HCT116 (cell line): ENCODE measurements around the gene PRKAG1. TPM values are rescaled to one million over a fixed set of nuclear protein-coding genes. Genes with fewer than 3 reads are reported as not detected.
A peak's percentile ranks its signal among the peaks of the same experiment; 100 is the strongest.

ENCODE experiments used
- ATAC-seq: fragments of 200-7000 bp; cut with Tn5 transposase; 2 replicates; pipeline ENCODE4 v1.9.1; 2020; ENCODE audit warnings: mild to moderate bottlenecking, moderate library complexity
- BruUV-seq: library from RNA; stranded (reverse); fragments of 400-500 nt; replicated peaks from 2 replicates; lab custom pipeline; 2021; lab: Mats Ljungman, UMichigan
- CTCF ChIA-PET: fragments of 300-600 bp; sonication (Branson Sonifier 250); formaldehyde crosslinking; loops from one replicate; lab custom pipeline; 2021; ENCODE audit warnings: antibody characterized with exemption; lab: Charles Lee
- POLR2A ChIA-PET: fragments of 300-600, 350-600 bp; sonication (Branson Sonifier 250); formaldehyde crosslinking; loops from one replicate; lab custom pipeline; 2021; ENCODE audit warnings: antibody characterized with exemption; lab: Charles Lee
- RAD21 ChIA-PET, 2 experiments: fragments of 300-600 bp; sonication (Branson Sonifier 250); formaldehyde crosslinking; loops; one replicate each; lab custom pipeline; 2023; ENCODE audit warnings: low total read pairs in 2 of 2; ENCODE audit not compliant: uncharacterized antibody in 2 of 2, unreplicated experiment in 2 of 2, low non-redundant PET in 1 of 2; lab: Charles Lee
- DNase-seq: peaks from one replicate; pipeline ENCODE4 v3.0.0-alpha.2; 2010; ENCODE audit warnings: low read depth, low spot score
- H2AFZ ChIP-seq: fragments of 200-600 bp; shearing (Covaris generic), sonication (generic); 2 replicates; pipeline ENCODE4 v1.6.1; 2017; ENCODE audit warnings: low read depth, mixed run types, mixed read lengths, antibody characterized with exemption, low read length; ENCODE audit not compliant: poor library complexity, severe bottlenecking
- H3K27ac ChIP-seq: 2 replicates; pipeline ENCODE4 v1.5.1; 2012; ENCODE audit warnings: low read depth, low read length
- H3K27me3 ChIP-seq: fragments of 200-600 bp; sonication (generic); 2 replicates; pipeline ENCODE4 v1.6.1; 2016; ENCODE audit warnings: mixed run types, low read length, mixed read lengths; ENCODE audit not compliant: insufficient read depth
- H3K36me3 ChIP-seq, 2 experiments: fragments of 200-500 bp in 1 of 2; fragments of 200-600 bp in 1 of 2; sonication (Bioruptor generic) in 1 of 2; sonication (generic) in 1 of 2; 2 replicates each; pipeline versions ENCODE4 v1.5.1 to v1.6.1; 2014 to 2016; ENCODE audit warnings: low read length in 2 of 2, inconsistent platforms in 1 of 2, mixed read lengths in 1 of 2, mixed run types in 1 of 2; ENCODE audit not compliant: insufficient read depth in 2 of 2, control insufficient read depth in 1 of 2
- H3K4me1 ChIP-seq, 2 experiments: fragments of 200-600 bp in 1 of 2; sonication (generic) in 1 of 2; 2 replicates each; pipeline versions ENCODE4 v1.5.1 to v1.6.1; 2012 to 2017; ENCODE audit warnings: low read length in 2 of 2, inconsistent platforms in 1 of 2, mild to moderate bottlenecking in 1 of 2, mixed read lengths in 1 of 2, mixed run types in 1 of 2, moderate library complexity in 1 of 2; ENCODE audit not compliant: insufficient read depth in 2 of 2, control insufficient read depth in 1 of 2
- H3K4me2 ChIP-seq: fragments of 200-600 bp; sonication (generic); 2 replicates; pipeline ENCODE4 v1.6.1; 2017; ENCODE audit warnings: mixed run types, low read length, mixed read lengths
- H3K4me3 ChIP-seq, 2 experiments: fragments of 200-600 bp in 1 of 2; sonication (generic) in 1 of 2; replicated peaks in 1 of 2; 2 replicates each; pipeline ENCODE4 v1.5.1; 2011 to 2016; ENCODE audit warnings: low read length in 2 of 2, control low read depth in 1 of 2, low read depth in 1 of 2, mild to moderate bottlenecking in 1 of 2, mixed read lengths in 1 of 2, mixed run types in 1 of 2
- H3K79me2 ChIP-seq: fragments of 200-600 bp; sonication (generic); 2 replicates; pipeline ENCODE4 v1.6.1; 2017; ENCODE audit warnings: mild to moderate bottlenecking, mixed run types, low read length, moderate library complexity, mixed read lengths; ENCODE audit not compliant: insufficient read depth
- H3K9ac ChIP-seq: fragments of 200-600 bp; sonication (generic); 2 replicates; pipeline ENCODE4 v1.6.1; 2016; ENCODE audit warnings: low read length, mixed read lengths
- H3K9me2 ChIP-seq: fragments of 200-600 bp; sonication (generic), shearing (Covaris generic); 2 replicates; pipeline ENCODE4 v1.6.1; 2017; ENCODE audit warnings: mixed run types, mild to moderate bottlenecking, moderate library complexity; ENCODE audit not compliant: insufficient read depth
- H3K9me3 ChIP-seq, 2 experiments: fragments of 200-500 bp in 1 of 2; fragments of 200-600 bp in 1 of 2; sonication (Bioruptor generic) in 1 of 2; sonication (generic) in 1 of 2; 2 replicates each; pipeline ENCODE4 v1.6.1; 2014 to 2017; ENCODE audit warnings: low read length in 2 of 2, mixed read lengths in 2 of 2, inconsistent platforms in 1 of 2, low read depth in 1 of 2, mild to moderate bottlenecking in 1 of 2, mixed run types in 1 of 2, moderate library complexity in 1 of 2; ENCODE audit not compliant: control insufficient read depth in 1 of 2, insufficient read depth in 1 of 2
- H4K20me1 ChIP-seq: fragments of 200-600 bp; sonication (generic), shearing (Covaris generic); 2 replicates; pipeline ENCODE4 v1.6.1; 2017; ENCODE audit warnings: mixed run types, mild to moderate bottlenecking, moderate library complexity; ENCODE audit not compliant: insufficient read depth
- CEBPB ChIP-seq: IDR thresholded peaks from 2 replicates; pipeline ENCODE4 v1.6.1; 2012; ENCODE audit warnings: low read depth
- EGR1 ChIP-seq: IDR thresholded peaks from 2 replicates; pipeline ENCODE4 v1.6.1; 2012; ENCODE audit warnings: low read depth
- ELF1 ChIP-seq: IDR thresholded peaks from 2 replicates; pipeline ENCODE4 v1.6.1; 2012; ENCODE audit warnings: low read depth, borderline replicate concordance
- EZH2 ChIP-seq: fragments of 200-600 bp; sonication (generic); IDR thresholded peaks from 2 replicates; pipeline ENCODE4 v1.6.1; 2017; ENCODE audit warnings: antibody characterized with exemption, mixed run types
- FOSL1 ChIP-seq: IDR thresholded peaks from 2 replicates; pipeline ENCODE4 v1.6.1; 2012; ENCODE audit warnings: low read depth
- POLR2AphosphoS5 ChIP-seq: IDR thresholded peaks from 2 replicates; pipeline ENCODE4 v1.6.1; 2011; ENCODE audit warnings: mild to moderate bottlenecking, low read depth, low read length, moderate library complexity
- RAD21 ChIP-seq: IDR thresholded peaks from 2 replicates; pipeline ENCODE4 v1.6.1; 2012; ENCODE audit warnings: low read depth, mild to moderate bottlenecking
- SIN3A ChIP-seq: IDR thresholded peaks from 2 replicates; pipeline ENCODE4 v1.6.1; 2012; ENCODE audit warnings: low read depth
- SP1 ChIP-seq: IDR thresholded peaks from 2 replicates; pipeline ENCODE4 v1.6.1; 2012; ENCODE audit warnings: low read depth
- TCF7L2 ChIP-seq: IDR thresholded peaks from 2 replicates; pipeline ENCODE4 v1.7.0; 2011; ENCODE audit warnings: borderline replicate concordance, inconsistent platforms; ENCODE audit not compliant: insufficient read depth, insufficient read length; ENCODE audit errors: extremely low read depth
- YY1 ChIP-seq: IDR thresholded peaks from 2 replicates; pipeline ENCODE4 v1.6.1; 2011; ENCODE audit warnings: low read length, low read depth, moderate library complexity, mild to moderate bottlenecking; ENCODE audit not compliant: insufficient replicate concordance; ENCODE audit errors: extremely low read depth
- intact Hi-C: fragments of 100-400 bp; cut with micrococcal nuclease; formaldehyde crosslinking; loops from 2 replicates; pipeline ENCODE4 v1.10.0; 2022
- total RNA-seq: library from RNA; stranded (reverse); gene quantifications from one replicate; pipeline ENCODE4 v1.2.1, GENCODE V29; 2021; ENCODE audit not compliant: unreplicated experiment
- TF ChIP-seq, protein P1 (sequence below): IDR thresholded peaks from 2 replicates; pipeline ENCODE4 v1.6.1; 2012
- TF ChIP-seq, protein P2 (sequence below): IDR thresholded peaks from 2 replicates; pipeline ENCODE4 v1.6.1; 2012; ENCODE audit warnings: low read depth
- TF ChIP-seq, protein P3 (sequence below): IDR thresholded peaks from 2 replicates; pipeline ENCODE4 v1.6.1; 2011; ENCODE audit warnings: mild to moderate bottlenecking, low read length, moderate library complexity; ENCODE audit not compliant: insufficient replicate concordance; ENCODE audit errors: extremely low read depth
- TF ChIP-seq, protein P4 (sequence below), 3 experiments: fragments of 200-600 bp in 1 of 3; sonication (generic) in 1 of 3; IDR thresholded peaks in 2 of 3; conservative IDR thresholded peaks in 1 of 3; 2 replicates each; pipeline ENCODE4 v1.5.1; 2012 to 2017; ENCODE audit warnings: low read depth in 2 of 3, low read length in 2 of 3, antibody characterized with exemption in 1 of 3, borderline replicate concordance in 1 of 3, control low read depth in 1 of 3, mild to moderate bottlenecking in 1 of 3, mixed read lengths in 1 of 3, mixed run types in 1 of 3, moderate library complexity in 1 of 3; ENCODE audit not compliant: insufficient read depth in 1 of 3
- TF ChIP-seq, protein P5 (sequence below): IDR thresholded peaks from 2 replicates; pipeline ENCODE4 v1.6.1; 2012

PRKAG1 gene
- total RNA-seq, 1 experiment from 2014 or later = 64.6 TPM

DNA sequence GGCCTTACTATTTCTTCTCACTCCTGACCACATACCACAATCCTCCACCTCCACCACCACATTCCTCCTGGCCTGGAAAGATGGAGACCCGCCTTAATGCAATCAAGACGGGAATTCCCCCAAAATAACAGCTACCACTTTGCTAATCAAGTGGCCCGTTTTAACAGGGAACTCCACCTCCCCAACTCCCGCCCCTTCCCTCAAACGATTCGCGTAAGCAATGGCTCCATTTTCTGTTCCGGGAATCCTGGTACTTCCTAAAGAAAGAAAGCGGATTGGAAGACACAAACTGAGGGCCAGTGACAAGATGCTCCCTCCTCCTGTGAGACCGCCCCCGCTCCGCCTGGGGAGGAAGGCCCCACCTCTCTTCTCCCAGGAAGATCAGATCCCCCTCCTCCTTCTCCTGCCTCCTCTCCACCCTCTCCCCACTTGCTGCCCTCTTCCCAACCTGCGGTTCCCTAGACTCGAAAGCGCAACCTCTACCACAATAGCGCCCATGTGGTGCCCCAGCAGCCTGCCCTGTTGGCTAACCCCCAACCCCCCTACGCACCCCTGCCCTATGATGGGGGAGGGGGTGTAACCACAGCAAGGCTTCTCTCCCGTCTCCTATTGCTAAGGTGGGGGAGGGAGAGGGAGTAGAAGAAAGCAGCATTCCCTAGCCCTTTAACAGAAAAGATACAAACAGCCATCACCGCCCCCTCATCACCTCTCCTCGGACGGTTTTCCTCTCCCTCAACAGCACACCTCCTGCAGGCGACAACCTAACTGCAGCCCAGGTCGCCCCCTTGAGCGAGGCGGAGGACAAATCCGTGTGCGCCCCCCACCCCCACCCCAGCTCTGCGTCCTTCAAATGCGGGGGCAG lies 62.1 kb downstream of the PRKAG1 start:
- Histone ChIP-seq H4K20me1 (peaks cover 13% of the 10 kb centered on the region; the same call in 1 of the 2 replicates), H3K79me2 (peaks cover 55% of the 10 kb centered on the region), H3K27ac (peak overlapping the region; percentile 94), H3K9me2 (no peaks in the 10 kb centered on the region), H3K36me3 (peaks cover 14 to 32% of the 10 kb centered on the region in 2 experiments), H3K9me3 (no peaks in the 10 kb centered on the region), H3K27me3 (no peaks in the 10 kb centered on the region), H3K4me2 (peak overlapping the region; percentile 82), H2AFZ (no peak overlapping the region), H3K9ac (peak overlapping the region; percentile 76), H3K4me1 (peaks cover 3 to 18% of the 10 kb centered on the region in 2 experiments), H3K4me3 (peak overlapping the region; percentile 94 to 95)
- RAD21 ChIA-PET = interaction anchor here in 1 of 2 experiments (0.6 to 0.9 kb wide), 2 partner anchors 32 to 60 kb away, joined by 3 to 7 read pairs; no protein-coding TSS in a partner anchor
- ATAC-seq (peak; percentile 80), DNase-seq (peak; percentile 93)
- CTCF ChIA-PET = interaction anchor here (0.8 to 2.8 kb wide), 6 partner anchors 20 to 141 kb away, joined by 3 to 18 read pairs (median 5); partner anchors contain the start of gene WNT1
- POLR2A ChIA-PET = interaction anchor here (0.9 to 1.8 kb wide), 3 partner anchors 8 to 91 kb away, joined by 4 to 11 read pairs (median 6); partner anchors contain the start of gene RND1
- BruUV-seq = no TSS peak
- intact Hi-C loops = no loop called here
- peak; percentile 42 for TF ChIP-seq SP1
- TF ChIP-seq EGR1 = peak; percentile 81
- TF ChIP-seq, protein P1, sequence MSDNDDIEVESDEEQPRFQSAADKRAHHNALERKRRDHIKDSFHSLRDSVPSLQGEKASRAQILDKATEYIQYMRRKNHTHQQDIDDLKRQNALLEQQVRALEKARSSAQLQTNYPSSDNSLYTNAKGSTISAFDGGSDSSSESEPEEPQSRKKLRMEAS = peak; percentile 45; the same call in 1 of the 2 replicates
- no peak for TF ChIP-seq FOSL1
- TF ChIP-seq, protein P2, sequence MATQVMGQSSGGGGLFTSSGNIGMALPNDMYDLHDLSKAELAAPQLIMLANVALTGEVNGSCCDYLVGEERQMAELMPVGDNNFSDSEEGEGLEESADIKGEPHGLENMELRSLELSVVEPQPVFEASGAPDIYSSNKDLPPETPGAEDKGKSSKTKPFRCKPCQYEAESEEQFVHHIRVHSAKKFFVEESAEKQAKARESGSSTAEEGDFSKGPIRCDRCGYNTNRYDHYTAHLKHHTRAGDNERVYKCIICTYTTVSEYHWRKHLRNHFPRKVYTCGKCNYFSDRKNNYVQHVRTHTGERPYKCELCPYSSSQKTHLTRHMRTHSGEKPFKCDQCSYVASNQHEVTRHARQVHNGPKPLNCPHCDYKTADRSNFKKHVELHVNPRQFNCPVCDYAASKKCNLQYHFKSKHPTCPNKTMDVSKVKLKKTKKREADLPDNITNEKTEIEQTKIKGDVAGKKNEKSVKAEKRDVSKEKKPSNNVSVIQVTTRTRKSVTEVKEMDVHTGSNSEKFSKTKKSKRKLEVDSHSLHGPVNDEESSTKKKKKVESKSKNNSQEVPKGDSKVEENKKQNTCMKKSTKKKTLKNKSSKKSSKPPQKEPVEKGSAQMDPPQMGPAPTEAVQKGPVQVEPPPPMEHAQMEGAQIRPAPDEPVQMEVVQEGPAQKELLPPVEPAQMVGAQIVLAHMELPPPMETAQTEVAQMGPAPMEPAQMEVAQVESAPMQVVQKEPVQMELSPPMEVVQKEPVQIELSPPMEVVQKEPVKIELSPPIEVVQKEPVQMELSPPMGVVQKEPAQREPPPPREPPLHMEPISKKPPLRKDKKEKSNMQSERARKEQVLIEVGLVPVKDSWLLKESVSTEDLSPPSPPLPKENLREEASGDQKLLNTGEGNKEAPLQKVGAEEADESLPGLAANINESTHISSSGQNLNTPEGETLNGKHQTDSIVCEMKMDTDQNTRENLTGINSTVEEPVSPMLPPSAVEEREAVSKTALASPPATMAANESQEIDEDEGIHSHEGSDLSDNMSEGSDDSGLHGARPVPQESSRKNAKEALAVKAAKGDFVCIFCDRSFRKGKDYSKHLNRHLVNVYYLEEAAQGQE = no peak
- TF ChIP-seq RAD21 = no peak
- TF ChIP-seq, protein P3, sequence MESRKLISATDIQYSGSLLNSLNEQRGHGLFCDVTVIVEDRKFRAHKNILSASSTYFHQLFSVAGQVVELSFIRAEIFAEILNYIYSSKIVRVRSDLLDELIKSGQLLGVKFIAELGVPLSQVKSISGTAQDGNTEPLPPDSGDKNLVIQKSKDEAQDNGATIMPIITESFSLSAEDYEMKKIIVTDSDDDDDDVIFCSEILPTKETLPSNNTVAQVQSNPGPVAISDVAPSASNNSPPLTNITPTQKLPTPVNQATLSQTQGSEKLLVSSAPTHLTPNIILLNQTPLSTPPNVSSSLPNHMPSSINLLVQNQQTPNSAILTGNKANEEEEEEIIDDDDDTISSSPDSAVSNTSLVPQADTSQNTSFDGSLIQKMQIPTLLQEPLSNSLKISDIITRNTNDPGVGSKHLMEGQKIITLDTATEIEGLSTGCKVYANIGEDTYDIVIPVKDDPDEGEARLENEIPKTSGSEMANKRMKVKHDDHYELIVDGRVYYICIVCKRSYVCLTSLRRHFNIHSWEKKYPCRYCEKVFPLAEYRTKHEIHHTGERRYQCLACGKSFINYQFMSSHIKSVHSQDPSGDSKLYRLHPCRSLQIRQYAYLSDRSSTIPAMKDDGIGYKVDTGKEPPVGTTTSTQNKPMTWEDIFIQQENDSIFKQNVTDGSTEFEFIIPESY = no peak
- TF ChIP-seq, protein P4, sequence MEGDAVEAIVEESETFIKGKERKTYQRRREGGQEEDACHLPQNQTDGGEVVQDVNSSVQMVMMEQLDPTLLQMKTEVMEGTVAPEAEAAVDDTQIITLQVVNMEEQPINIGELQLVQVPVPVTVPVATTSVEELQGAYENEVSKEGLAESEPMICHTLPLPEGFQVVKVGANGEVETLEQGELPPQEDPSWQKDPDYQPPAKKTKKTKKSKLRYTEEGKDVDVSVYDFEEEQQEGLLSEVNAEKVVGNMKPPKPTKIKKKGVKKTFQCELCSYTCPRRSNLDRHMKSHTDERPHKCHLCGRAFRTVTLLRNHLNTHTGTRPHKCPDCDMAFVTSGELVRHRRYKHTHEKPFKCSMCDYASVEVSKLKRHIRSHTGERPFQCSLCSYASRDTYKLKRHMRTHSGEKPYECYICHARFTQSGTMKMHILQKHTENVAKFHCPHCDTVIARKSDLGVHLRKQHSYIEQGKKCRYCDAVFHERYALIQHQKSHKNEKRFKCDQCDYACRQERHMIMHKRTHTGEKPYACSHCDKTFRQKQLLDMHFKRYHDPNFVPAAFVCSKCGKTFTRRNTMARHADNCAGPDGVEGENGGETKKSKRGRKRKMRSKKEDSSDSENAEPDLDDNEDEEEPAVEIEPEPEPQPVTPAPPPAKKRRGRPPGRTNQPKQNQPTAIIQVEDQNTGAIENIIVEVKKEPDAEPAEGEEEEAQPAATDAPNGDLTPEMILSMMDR (IDR thresholded peaks at IDR 0.05 in 2 of 3, conservative IDR thresholded peaks at IDR 0.05 in 1 of 3; ENCODE audit: borderline replicate concordance in 1 of 3, insufficient read depth in 1 of 3, low read depth in 2 of 3, low read length in 2 of 3) = peak in 1 of 3 experiments; percentile 20; a peak in 1 of 6 replicates
- no peak; the same call in 1 of the 2 replicates for TF ChIP-seq POLR2AphosphoS5
- TF ChIP-seq, protein P5, sequence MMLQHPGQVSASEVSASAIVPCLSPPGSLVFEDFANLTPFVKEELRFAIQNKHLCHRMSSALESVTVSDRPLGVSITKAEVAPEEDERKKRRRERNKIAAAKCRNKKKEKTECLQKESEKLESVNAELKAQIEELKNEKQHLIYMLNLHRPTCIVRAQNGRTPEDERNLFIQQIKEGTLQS = no peak
- TF ChIP-seq CEBPB = no peak
- no peak for TF ChIP-seq SIN3A
- TF ChIP-seq TCF7L2 = no peak
- peak; percentile 41; the same call in 1 of the 2 replicates for TF ChIP-seq ELF1
- TF ChIP-seq EZH2 = no peak
- peak; percentile 13 for TF ChIP-seq YY1
